Adrenal gland (tissue), 5 donors: ENCODE results near the gene ZCCHC14.

Source experiments
- CTCF ChIP-seq, 6 experiments: fragments of 450-650 bp in 4 of 6; fragments of 200-600 bp in 2 of 6; sonication (generic) in 1 of 6; IDR thresholded peaks; 1 replicate in 5 of 6; 2 replicates in 1 of 6; pipeline versions ENCODE4 v1.5.1 to v1.8.0; 2016 to 2021; ENCODE audit warnings: antibody characterized with exemption in 6 of 6, mild to moderate bottlenecking in 2 of 6, moderate library complexity in 1 of 6
- POLR2A ChIP-seq, 2 donors: fragments of 450-650 bp; IDR thresholded peaks; one replicate each; pipeline ENCODE4 v1.6.1; 2017; ENCODE audit warnings: antibody characterized with exemption in 2 of 2, mild to moderate bottlenecking in 2 of 2, moderate library complexity in 1 of 2
- donor health status: DM: no; HTN: no; CAD: no.

GRCh38 chr16:87424266-87424665, 68.6 kb downstream of the ZCCHC14 start:
- TF ChIP-seq POLR2A (IDR thresholded peaks at IDR 0.05), result no peak
- TF ChIP-seq CTCF (IDR thresholded peaks at IDR 0.05), result no peak
